Measurements from ENCODE around the gene MFAP2. TPM values are rescaled to one million over a fixed set of nuclear protein-coding genes. Genes with fewer than 3 reads are reported as not detected.
A peak's percentile ranks its signal among the peaks of the same experiment; 100 is the strongest.

Gene MFAP2
- total RNA-seq, 1 donor from 2014 or later: 172 TPM

DNA sequence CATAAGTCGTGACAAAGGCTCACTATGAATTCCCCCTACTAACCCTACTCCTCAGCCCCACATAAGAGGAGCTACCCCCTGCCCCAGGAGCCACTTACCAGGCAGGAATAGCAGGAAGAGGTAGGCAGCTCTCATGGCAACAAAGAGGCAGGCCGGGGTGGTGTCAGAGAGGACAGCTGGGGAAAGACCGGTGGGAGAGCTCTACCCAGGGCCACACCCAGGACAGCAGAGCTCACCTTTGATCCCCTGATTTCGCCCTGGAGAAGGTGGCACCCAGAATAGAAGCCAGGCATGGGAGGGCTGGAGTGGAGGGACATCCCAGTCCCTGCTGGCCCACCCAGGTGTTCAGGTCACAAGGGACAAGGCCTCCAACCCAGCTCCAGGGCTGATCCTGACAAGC lies 2.3 kb downstream of the MFAP2 start:
- Mint-ChIP-seq H3K27ac (ENCODE audit: unreplicated experiment) (peak overlapping the region; percentile 82), H3K36me3 (ENCODE audit: unreplicated experiment) (peaks cover 2% of the 10 kb centered on the region), H3K4me1 (ENCODE audit: unreplicated experiment) (peaks cover 44% of the 10 kb centered on the region), H3K4me3 (ENCODE audit: unreplicated experiment) (peak overlapping the region; percentile 50), H3K27me3 (ENCODE audit: unreplicated experiment) (no peaks in the 10 kb centered on the region), H3K9me3 (ENCODE audit: unreplicated experiment) (no peaks in the 10 kb centered on the region)
- no peak for DNase-seq (ENCODE audit: extremely low spot score, unreplicated experiment)
- TF ChIP-seq, protein P1, sequence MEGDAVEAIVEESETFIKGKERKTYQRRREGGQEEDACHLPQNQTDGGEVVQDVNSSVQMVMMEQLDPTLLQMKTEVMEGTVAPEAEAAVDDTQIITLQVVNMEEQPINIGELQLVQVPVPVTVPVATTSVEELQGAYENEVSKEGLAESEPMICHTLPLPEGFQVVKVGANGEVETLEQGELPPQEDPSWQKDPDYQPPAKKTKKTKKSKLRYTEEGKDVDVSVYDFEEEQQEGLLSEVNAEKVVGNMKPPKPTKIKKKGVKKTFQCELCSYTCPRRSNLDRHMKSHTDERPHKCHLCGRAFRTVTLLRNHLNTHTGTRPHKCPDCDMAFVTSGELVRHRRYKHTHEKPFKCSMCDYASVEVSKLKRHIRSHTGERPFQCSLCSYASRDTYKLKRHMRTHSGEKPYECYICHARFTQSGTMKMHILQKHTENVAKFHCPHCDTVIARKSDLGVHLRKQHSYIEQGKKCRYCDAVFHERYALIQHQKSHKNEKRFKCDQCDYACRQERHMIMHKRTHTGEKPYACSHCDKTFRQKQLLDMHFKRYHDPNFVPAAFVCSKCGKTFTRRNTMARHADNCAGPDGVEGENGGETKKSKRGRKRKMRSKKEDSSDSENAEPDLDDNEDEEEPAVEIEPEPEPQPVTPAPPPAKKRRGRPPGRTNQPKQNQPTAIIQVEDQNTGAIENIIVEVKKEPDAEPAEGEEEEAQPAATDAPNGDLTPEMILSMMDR (IDR thresholded peaks at IDR 0.05): no peak

DNA sequence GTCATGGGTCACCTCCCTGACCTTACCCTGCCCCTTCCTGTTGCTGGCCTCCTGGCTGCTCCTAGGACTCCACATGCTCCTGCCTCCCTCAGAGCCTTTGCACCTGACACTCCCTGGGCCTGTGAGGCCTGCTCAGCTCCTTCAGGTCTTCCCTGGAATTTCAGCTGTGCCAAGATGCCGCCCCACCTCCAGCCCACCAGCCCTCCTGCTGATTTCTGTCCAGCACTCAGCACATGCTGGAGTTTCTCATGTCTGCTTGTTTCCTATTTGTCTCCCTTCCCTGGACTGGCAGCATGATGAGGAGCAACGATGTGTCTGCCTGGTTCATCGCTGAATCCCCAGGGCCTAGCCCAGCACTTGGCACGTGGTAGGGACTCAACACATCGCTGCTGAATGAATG lies 3.0 kb downstream of the MFAP2 start:
- no peak for DNase-seq (ENCODE audit: extremely low spot score, unreplicated experiment)
- TF ChIP-seq, protein P1 (IDR thresholded peaks at IDR 0.05): no peak
- Mint-ChIP-seq H3K27me3 (ENCODE audit: unreplicated experiment) (no peaks in the 10 kb centered on the region), H3K27ac (ENCODE audit: unreplicated experiment) (no peak overlapping the region), H3K36me3 (ENCODE audit: unreplicated experiment) (peaks cover 2% of the 10 kb centered on the region), H3K4me1 (ENCODE audit: unreplicated experiment) (peaks cover 48% of the 10 kb centered on the region), H3K4me3 (ENCODE audit: unreplicated experiment) (no peak overlapping the region), H3K9me3 (ENCODE audit: unreplicated experiment) (no peaks in the 10 kb centered on the region)

DNA sequence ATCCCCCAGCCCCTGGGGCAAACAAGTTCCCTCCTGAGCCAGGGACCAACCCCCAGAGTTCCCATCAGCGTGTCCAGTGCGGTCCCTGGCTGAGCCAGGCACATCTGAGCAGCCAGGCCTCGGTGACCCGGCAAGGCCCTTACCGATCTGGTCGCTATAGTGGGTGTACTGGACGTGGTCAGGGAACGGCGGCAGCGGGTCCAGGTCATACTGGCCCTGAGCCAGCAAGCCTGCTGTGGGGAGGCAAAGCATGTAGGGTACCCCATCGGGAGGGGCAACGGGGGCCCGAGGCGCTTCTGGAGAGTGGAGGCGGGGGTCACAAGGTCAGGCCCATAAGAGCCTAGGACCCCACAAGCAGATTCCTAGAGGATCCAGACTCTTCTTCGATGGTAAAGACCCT lies 3.5 kb downstream of the MFAP2 start:
- Mint-ChIP-seq H3K4me1 (ENCODE audit: unreplicated experiment) (peaks cover 52% of the 10 kb centered on the region), H3K9me3 (ENCODE audit: unreplicated experiment) (no peaks in the 10 kb centered on the region), H3K36me3 (ENCODE audit: unreplicated experiment) (peaks cover 2% of the 10 kb centered on the region), H3K4me3 (ENCODE audit: unreplicated experiment) (no peak overlapping the region), H3K27ac (ENCODE audit: unreplicated experiment) (no peak overlapping the region), H3K27me3 (ENCODE audit: unreplicated experiment) (no peaks in the 10 kb centered on the region)
- TF ChIP-seq, protein P1 (IDR thresholded peaks at IDR 0.05): no peak
- no peak for DNase-seq (ENCODE audit: extremely low spot score, unreplicated experiment)

DNA sequence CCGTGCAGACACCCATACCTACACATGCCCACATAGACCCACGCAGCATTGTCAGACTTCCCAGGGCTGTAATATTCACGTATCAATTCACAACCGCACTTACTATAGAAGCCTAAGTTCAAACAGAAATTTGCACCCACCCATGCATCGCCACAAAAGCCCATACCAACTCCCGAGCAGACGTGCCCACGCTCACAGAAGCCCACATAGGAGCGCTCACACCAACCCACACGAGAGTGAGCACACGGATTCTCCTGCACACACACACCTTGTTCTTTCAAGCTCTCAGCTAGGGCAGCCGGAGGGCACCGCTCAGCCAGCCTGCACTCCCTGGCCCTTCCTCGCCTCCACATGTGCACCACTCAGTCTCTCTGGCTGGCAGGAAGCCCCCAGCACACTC lies 4.6 kb downstream of the MFAP2 start:
- Mint-ChIP-seq H3K4me1 (ENCODE audit: unreplicated experiment) (peaks cover 47% of the 10 kb centered on the region), H3K9me3 (ENCODE audit: unreplicated experiment) (no peaks in the 10 kb centered on the region), H3K36me3 (ENCODE audit: unreplicated experiment) (peaks cover 2% of the 10 kb centered on the region), H3K4me3 (ENCODE audit: unreplicated experiment) (no peak overlapping the region), H3K27ac (ENCODE audit: unreplicated experiment) (no peak overlapping the region), H3K27me3 (ENCODE audit: unreplicated experiment) (no peaks in the 10 kb centered on the region)
- TF ChIP-seq, protein P1 (IDR thresholded peaks at IDR 0.05): no peak
- no peak for DNase-seq (ENCODE audit: extremely low spot score, unreplicated experiment)

DNA sequence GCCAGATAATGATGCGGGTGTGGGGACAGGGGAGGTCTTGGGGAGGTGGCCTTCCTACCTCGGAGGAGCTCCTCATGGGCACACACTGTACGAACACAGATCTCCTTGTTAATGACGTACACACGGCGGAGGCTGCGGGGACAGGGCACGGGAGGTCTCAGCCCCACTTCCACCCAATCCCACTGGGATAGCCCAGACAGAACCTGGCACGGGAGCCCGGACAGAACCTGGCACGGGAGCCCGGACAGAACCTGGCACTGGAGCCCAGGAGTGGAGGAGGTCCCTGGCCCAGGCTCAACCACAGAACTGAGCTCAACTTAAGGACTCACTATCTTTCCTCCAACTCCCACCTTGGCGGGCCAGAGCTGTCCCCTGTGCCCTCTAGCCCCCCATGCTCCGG lies 5.2 kb downstream of the MFAP2 start:
- H3K4me3 Mint-ChIP-seq (ENCODE audit: unreplicated experiment): no peak overlapping the region
- no peak for DNase-seq (ENCODE audit: extremely low spot score, unreplicated experiment)
- peaks cover 2% of the 10 kb centered on the region for H3K36me3 Mint-ChIP-seq (ENCODE audit: unreplicated experiment)
- no peaks in the 10 kb centered on the region for H3K9me3 Mint-ChIP-seq (ENCODE audit: unreplicated experiment)
- TF ChIP-seq, protein P1 (IDR thresholded peaks at IDR 0.05): no peak
- peaks cover 44% of the 10 kb centered on the region for H3K4me1 Mint-ChIP-seq (ENCODE audit: unreplicated experiment)
- no peaks in the 10 kb centered on the region for H3K27me3 Mint-ChIP-seq (ENCODE audit: unreplicated experiment)
- H3K27ac Mint-ChIP-seq (ENCODE audit: unreplicated experiment): no peak overlapping the region

Measured in osteocyte (in vitro differentiated cells).